Loucy (cell line): ENCODE results near the gene SRGN.

Source experiments
- EZH2phosphoT487 ChIP-seq: fragments of 200-600 bp; IDR thresholded peaks from 2 replicates; pipeline ENCODE4 v1.6.1; 2018; ENCODE audit warnings: antibody characterized with exemption, mild to moderate bottlenecking, moderate library complexity, borderline replicate concordance
- TF ChIP-seq, protein P1 (sequence below): fragments of 200-600 bp; sonication (generic); conservative IDR thresholded peaks from 2 replicates; pipeline ENCODE4 v1.5.1; 2014; ENCODE audit warnings: mild to moderate bottlenecking, antibody characterized with exemption, low read length

DNA sequence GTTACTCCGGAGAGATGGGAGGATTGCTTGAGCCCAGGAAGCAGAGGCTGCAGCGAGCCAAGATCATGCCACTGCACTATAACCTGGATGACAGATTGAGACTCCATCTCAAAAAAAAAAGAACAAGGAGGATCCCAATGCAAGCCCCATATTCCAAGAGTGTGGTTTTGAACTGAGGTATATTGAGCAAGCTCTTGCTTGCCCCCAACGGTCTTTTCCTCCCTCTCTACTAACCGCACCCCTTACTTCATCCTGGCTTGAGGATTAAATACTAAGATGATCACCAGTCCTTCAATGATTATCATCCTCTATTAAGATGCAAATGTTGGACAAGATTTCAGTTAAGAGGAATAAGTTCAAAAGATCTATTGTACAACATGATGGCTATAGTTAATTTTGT, 12.5 kb upstream of the SRGN start:
- TF ChIP-seq, protein P1, sequence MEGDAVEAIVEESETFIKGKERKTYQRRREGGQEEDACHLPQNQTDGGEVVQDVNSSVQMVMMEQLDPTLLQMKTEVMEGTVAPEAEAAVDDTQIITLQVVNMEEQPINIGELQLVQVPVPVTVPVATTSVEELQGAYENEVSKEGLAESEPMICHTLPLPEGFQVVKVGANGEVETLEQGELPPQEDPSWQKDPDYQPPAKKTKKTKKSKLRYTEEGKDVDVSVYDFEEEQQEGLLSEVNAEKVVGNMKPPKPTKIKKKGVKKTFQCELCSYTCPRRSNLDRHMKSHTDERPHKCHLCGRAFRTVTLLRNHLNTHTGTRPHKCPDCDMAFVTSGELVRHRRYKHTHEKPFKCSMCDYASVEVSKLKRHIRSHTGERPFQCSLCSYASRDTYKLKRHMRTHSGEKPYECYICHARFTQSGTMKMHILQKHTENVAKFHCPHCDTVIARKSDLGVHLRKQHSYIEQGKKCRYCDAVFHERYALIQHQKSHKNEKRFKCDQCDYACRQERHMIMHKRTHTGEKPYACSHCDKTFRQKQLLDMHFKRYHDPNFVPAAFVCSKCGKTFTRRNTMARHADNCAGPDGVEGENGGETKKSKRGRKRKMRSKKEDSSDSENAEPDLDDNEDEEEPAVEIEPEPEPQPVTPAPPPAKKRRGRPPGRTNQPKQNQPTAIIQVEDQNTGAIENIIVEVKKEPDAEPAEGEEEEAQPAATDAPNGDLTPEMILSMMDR = no peak
- TF ChIP-seq EZH2phosphoT487 = no peak
